GM19395 (cell line): ENCODE results near the gene PPIL6.
"Not testable (repeated sequence)": the region's sequence is repeated elsewhere in the genome, so short reads cannot be mapped to it uniquely, and the experiment has no call there.

ENCODE experiments used
- ATAC-seq: cut with Tn5 transposase; IDR thresholded peaks from one replicate; pipeline ENCODE4 v1.9.1; 2021; ENCODE audit warnings: mild to moderate bottlenecking, moderate library complexity; ENCODE audit not compliant: unreplicated experiment

Gene PPIL6

GRCh38 chr6:109369728-109370127, 70.7 kb downstream of the PPIL6 start:
- ATAC-seq: no peak

GRCh38 chr6:109364382-109365078, 75.9 kb downstream of the PPIL6 start:
- not testable (repeated sequence) for ATAC-seq

DNA sequence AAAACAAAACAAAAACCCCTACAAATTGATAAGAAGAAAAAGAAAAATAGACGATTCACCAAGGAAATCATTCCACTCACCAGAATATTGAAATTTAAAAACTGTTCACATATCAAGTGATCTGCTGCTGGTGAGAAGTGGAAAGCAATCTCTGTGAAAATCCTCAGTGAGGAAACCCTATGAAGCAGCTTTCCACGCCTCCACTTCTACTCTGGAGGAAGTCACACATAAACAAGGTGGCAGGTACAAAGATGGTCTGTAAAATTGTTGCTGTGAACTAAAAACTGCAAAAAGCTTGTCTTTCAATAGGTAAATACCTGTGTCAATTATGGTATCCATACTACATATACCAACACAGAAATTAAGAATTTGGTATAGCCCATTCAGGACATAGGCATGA, 76.7 kb downstream of the PPIL6 start:
- ATAC-seq: no peak

- no peak for ATAC-seq
Observed at GRCh38 chr6:109362102-109362884, 78.1 kb downstream of the PPIL6 start.

- ATAC-seq: no peak
Observed at GRCh38 chr6:109360791-109361190, 79.6 kb downstream of the PPIL6 start.

GRCh38 chr6:109360281-109360680, 80.1 kb downstream of the PPIL6 start:
- ATAC-seq: no peak

DNA sequence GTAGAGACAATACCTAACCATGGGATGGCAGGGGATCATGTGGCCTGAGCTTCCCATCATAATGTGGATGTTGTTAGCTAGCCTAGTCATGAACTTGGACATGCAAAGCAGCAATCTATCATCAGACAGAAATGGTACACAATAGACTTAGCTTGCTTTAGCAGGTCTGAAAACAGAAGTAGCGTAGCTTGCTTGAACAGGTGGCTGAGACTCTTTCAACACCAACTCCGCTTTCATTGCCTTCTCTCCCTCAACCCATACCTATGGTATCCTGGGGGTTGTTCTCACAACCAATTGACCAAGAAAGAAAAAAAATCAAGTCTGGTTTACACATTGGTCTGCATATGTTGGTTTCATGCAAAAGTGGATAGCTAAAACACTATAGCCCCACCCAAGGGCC, 81.2 kb downstream of the PPIL6 start:
- ATAC-seq: no peak

DNA sequence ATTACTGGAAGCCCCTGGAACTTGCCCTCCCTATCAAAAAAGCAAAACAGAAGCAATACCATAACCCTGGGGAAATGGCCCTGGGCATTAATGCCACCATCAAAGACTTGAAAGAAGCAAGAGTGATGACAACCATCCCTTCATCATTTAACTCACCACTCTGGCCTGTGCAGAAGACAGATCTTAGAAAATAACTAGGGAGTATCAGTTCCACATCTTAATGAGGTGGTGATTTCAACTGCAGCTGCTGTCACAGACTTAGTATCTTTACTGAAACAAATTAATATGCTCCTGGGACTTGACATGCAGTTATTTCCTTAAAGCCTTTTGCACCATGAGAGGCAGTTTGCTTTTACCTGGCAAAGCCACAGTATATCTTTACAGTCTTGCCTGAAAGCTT, 82.2 kb downstream of the PPIL6 start:
- no peak for ATAC-seq

DNA sequence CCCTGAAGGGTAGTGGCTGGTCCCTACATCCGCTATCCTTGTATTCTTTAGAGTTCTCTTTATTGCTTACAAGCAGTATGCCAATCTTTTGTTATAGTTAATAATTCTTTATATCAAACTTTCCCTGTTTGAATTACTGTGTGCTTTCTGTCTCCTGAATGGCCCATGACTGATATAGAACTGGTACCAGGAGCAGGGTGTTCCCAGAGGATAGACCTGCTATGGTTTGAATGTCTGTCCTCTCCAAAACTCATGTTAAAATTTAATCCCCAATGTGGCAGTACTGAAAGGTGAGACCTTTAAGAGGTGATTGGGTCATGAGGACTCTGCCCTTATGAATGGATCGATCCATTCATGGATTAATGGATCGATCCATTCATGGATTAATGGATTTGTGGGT, 84.2 kb downstream of the PPIL6 start:
- no peak for ATAC-seq

DNA sequence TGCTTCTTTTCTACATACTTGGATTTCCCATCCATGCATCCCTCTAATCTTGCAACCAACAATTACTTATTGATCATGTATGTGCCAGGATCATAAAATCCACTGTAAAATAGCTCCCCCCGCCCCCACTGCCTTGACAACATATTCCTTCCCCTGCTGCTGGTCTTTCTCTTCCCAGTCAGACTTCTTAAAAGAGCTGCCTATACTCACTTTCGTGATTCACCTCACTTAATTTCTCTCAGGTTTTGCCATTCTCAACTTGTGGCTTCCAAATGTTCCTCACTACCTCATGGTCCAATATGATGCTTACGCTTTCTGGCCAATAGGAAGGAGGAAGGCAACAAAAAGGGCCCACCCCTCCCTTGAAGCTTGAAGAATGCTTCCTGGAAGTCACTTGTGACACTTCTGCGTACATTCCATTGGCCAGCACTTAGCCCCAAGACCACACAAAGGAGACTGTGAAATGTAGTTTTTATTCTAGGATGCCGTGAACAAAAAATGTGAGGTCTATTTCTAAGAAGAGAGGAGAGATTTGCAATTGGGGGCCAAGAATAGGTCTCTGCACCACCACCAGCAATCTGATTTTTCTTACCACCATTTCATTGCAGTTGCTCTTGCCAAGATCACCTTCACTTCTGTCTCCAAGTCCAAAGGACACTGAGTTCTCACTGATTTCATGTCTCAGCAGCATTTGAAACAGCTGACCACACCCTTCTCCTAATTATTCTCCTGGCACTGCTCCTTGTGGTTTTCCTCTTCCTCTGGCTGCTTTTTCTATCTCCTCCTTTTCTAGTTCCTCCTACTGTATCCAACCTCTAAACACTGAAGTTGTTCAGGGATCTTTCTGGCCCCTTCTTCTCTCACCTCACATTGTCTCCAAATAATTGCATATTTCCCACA, 88.9 kb downstream of the PPIL6 start:
- no peak for ATAC-seq

- ATAC-seq: no peak
Observed at GRCh38 chr6:109349419-109349987, 90.9 kb downstream of the PPIL6 start.

DNA sequence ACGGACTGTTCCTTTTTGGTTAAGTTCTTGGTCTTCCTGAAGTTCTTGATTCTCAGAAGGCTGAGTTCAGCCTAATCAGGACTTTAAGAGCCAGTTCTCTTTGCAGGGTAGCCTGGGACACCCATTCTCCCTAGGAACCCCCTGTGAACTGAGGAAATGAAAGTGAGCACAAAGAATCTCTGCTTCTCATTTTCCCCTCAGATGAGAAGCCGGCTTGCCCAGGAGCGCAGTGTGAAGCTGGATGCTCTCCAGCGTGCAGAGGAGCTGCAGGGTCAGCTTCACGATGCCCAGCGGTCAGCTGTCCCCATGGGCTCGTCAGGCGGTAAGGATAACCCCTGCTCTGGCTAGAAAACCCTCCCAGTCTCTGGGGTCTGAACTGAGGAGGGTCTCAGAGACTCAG, 92.2 kb downstream of the PPIL6 start:
- ATAC-seq: no peak

DNA sequence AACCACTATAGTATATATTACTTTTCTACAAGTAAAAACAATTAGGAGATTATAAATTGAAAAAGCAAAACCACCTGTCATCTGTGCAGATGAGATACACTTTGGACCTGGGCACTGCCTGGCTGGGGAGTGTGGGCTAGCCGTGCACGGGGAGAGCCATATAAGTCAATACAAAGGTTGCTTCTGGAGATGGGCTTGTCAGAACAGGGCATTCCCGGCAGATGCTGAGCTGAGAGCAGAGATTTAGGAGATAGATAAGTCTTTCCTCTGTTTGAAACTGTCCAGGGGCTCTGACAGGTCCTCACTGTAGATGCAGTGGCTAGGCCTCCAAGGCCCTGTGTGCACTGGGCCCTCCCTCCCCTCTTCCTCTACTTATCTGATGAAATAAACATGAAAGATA, 92.6 kb downstream of the PPIL6 start:
- ATAC-seq: no peak

DNA sequence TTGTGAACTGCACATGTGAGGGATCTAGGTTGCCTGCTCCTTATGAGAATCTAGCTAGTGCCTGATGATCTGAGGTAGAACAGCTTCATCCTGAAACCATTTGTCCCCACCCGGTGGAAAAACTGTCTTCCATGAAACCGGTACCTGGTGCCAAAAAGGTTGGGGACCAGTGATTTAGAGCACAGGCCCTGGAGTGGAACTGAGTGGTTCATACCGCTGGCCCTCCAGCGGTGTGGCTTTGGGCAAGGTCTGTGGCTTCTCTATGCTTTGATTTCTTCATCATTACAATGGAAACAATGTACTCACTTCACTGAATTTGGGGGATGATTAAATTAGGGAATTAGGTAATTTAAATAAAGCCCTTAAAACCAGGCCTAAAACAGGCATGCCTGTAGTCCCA, 94.4 kb downstream of the PPIL6 start:
- no peak for ATAC-seq

DNA sequence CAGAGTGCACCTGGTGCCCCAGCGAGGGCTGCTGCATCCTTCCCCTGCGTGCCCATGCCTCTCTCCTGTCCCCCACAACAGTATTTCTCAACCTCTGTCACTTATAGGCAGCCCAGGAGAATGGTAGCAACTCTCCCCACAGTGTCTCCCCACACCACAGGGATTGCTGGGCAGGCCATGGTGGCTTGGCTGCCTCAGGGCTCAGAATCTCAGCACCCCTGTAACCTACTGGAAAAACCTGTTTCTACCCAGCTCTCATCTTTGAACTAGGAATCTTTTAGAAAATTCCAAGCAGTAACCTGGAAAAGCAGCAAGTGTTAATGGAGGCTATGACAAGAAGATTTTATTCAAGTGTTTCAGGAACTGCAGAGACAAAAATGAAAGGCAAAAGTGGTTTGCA, 96.2 kb downstream of the PPIL6 start:
- no peak for ATAC-seq

DNA sequence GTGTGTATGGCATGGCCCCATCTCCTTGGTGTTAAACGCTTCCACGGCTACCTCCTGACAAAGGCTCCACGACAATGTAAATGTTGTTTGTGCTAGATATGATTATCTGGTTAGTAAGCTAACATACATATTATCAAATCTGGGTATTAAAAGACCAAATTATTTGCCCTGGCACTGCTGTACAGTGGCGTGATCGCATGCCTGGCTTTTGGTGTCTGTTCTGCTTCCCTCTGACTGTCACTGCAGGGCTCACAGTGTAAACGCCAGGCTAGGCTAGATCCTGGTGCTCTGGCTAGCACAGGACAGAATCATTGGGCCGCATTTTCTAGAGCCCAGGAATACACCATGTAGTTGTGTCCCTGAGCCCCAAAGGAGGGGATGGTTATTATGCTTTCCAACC, 96.9 kb downstream of the PPIL6 start:
- no peak for ATAC-seq

GRCh38 chr6:109342911-109343310, 97.5 kb downstream of the PPIL6 start:
- no peak for ATAC-seq

GRCh38 chr6:109342506-109342905, 97.9 kb downstream of the PPIL6 start:
- ATAC-seq: no peak

GRCh38 chr6:109340811-109341210, 99.6 kb downstream of the PPIL6 start:
- ATAC-seq: no peak
